Germinal center (tissue), 1 donor: ENCODE results near the gene PSME2.

Experiments used
- DNase-seq: peaks from one replicate; pipeline ENCODE4 v3.0.0; 2012; ENCODE audit warnings: mixed read lengths, low spot score

PSME2 gene

DNA sequence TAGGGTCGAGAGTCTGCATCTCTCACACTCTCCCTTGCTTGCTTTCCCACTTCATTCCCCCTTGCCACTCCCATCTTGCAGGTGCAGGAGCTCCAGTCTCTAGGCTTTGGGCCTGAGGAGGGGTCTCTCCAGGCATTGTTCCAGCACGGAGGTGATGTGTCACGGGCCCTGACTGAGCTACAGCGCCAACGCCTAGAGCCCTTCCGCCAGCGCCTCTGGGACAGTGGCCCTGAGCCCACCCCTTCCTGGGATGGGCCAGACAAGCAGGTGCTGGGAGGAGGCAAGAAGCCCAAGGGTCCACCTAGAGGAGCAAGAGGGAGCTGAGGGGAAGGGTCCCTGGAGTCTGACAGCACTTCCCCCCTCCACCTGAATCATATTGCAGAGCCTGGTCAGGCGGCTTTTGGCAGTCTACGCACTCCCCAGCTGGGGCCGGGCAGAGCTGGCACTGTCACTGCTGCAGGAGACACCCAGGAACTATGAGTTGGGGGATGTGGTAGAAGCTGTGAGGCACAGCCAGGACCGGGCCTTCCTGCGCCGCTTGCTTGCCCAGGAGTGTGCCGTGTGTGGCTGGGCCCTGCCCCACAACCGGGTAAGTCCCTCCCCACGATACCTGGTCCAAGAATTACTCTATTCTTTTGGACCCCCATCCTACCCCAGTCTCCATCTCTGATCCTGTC is 5.1 kb upstream of the PSME2 start:
- DNase-seq, result no peak

DNA sequence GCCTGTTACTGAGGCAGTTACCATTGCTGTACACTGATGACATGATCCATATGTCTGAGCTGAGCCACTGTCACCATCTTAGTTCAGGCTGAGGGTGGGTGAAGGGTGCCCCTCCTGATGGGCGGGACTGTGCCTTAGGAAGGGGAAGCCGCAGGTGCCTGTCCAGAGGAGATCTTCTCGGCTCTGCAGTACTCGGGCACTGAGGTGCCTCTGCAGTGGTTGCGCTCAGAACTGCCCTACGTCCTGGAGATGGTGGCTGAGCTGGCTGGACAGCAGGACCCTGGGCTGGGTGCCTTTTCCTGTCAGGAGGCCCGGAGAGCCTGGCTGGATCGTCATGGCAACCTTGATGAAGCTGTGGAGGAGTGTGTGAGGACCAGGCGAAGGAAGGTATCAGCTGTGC is 4.6 kb upstream of the PSME2 start:
- DNase-seq, result no peak

DNA sequence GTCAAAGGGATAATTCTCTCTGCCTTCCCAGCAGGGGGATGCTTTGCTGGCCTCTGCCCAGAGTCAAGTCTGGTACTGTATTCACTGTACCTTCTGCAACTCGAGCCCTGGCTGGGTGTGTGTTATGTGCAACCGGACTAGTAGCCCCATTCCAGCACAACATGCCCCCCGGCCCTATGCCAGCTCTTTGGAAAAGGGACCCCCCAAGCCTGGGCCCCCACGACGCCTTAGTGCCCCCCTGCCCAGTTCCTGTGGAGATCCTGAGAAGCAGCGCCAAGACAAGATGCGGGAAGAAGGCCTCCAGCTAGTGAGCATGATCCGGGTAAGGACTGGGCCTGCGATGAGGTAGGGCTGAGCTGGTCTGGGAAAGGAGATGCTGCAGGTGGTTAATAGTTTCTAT is 4.2 kb upstream of the PSME2 start:
- no peak for DNase-seq

DNA sequence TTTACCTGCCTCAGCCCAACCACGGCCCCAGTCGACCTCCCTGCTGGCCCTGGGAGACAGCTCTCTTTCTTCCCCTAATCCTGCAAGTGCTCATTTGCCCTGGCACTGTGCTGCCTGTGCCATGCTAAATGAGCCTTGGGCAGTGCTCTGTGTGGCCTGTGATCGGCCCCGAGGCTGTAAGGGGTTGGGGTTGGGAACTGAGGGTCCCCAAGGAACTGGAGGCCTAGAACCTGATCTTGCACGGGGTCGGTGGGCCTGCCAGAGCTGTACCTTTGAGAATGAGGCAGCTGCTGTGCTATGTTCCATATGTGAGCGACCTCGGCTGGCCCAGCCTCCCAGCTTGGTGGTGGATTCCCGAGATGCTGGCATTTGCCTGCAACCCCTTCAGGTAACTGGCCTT is 3.7 kb upstream of the PSME2 start:
- DNase-seq, result no peak

DNA sequence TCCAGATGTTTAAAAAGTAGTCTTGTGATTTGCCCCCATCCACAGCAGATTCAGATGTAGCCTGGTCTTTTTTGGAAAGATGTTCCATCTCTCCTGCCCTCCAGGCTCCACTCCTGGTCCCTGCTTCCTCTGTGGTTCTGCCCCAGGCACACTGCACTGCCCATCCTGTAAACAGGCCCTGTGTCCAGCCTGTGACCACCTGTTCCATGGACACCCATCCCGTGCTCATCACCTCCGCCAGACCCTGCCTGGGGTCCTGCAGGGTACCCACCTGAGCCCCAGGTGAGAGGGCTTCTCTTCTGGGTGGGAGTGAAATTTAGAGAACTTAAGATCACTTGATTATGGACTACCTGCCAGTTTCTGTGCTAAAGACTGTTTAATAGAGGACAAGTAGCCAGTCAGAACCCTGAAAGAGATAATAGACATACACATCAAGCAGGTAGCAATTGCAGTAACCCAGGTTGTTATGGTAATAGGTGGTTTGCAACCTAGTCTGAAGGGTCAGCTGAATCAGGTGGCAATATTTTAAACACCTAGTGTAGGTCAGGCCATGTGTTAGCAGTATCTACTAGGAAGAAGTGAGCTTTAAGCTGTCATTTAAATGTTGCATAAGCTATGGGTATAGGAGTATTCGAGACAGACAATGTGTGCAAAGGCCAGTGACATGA is 3.0 kb upstream of the PSME2 start:
- DNase-seq, result no peak

DNA sequence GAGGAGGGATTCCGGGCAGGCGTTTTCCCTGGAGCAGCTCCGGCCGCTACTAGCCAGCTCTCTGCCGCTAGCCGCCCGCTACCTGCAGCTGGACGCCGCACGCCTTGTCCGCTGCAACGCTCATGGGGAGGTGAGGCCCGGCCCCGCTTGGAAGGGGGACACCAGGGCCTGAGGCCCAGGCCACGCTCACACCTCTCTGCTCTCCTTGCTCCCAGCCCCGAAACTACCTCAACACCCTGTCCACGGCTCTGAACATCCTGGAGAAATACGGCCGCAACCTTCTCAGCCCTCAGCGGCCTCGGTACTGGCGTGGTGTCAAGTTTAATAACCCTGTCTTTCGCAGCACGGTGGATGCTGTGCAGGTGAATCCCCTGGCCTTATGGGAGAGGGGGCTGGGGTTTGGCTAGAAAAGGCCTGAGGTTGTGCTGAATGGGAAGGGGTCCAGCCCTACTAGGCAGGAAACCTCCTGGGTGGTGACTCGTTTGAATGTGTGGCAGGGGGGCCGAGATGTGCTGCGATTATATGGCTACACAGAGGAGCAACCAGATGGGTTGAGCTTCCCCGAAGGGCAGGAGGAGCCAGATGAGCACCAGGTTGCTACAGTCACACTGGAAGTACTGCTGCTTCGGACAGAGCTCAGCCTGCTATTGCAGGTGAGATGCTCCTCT is 1.5 kb upstream of the PSME2 start:
- DNase-seq, result no peak

DNA sequence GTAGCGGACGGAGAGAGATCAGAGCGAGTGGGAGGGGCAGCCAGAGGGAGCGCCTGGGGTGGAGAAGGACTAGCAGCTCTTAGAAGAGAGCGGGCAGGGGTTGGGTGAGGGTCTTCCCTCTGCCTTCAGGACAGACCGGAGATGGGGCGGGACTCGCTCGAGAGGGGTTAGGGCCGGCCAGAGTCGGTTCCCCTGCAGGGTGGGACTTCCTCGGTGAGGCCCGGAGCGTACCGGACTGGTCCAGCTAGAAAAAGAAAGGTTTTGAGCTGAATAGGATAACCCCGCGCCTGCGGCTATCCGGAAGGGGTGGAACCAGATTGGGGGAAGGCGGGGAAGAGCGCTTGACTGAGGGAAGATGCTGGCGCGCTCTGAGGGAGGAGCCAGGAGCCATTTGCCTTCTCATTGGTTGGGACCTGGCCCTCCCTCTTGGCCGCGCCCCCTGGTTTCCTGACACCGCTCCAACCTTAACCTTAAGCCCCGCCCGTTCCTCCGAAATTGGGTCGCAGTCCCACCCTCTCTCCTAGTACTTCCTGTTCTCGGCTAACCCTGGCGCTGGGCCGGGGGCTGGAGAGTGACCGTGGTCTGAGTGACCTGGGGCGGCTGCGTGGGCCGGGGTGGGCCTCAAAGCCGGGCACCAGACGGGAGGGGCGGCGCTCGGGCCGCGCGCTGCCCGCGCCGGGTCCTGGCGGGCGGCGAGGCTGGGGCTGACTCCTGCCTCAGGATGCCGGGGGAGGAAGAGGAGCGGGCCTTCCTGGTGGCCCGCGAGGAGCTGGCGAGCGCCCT is 759 bp upstream of the PSME2 start, which contains the start of gene RNF31:
TSS of gene RNF31 (plus strand) at position 521 of the 783 bp plus-strand sequence. CDS start at position 722, 201 bp downstream.
- DNase-seq, result peak; percentile 97

DNA sequence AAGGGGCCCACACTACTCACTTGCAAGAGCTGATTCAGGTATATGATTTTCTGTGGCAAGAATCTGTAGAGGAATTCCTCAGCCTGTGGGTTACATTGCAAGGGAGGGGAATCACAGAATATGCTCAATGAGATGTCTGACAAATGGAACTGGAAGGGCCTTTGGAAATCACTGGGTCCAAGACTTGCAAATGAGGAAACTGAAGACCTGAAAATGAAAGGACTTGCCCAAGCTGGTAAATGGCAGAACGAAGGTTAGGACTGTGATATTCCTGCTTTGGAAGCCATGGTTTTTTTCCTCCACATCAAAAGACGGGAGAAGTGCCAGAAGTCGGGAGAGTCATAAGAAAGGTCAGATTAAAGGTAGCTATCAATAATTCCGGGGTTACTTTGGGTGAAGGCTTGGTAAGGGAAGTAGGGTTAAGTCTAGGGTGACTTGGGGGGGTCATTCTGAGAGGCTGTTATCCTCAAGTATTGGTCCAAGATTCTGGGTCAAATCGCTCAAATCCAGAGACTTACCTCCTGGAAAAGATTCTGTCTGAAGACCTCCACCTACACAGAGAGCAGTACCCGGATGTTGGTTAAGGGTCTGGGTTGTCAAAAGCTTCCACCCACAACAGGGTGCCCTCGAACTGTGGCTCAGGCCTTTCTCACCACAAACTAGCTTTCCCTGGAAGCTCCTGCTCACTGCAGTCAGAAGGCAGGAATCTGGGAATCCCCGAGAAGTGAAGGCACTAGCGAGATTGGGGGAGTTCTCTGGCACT is 539 bp downstream of the PSME2 start:
- no peak for DNase-seq

DNA sequence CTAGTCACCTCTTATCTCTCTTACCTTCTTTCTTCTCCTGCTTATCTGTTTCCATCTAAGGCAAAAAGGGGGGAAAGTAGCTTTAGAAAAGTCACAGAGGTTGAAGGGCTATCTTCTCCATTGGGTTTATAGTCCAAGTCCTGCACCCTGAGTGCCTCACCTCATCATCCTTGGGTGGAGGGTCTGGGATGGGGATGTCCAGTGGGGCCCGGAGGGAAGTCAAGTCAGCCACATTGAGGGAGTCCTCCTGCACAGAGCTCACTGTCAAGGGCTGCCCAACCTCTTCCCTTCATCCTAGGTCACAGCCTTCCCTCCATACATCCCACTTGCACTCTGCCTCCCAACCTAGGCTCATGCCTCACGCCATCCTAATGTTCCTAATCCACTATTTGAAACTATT is 1.2 kb downstream of the PSME2 start:
- no peak for DNase-seq

DNA sequence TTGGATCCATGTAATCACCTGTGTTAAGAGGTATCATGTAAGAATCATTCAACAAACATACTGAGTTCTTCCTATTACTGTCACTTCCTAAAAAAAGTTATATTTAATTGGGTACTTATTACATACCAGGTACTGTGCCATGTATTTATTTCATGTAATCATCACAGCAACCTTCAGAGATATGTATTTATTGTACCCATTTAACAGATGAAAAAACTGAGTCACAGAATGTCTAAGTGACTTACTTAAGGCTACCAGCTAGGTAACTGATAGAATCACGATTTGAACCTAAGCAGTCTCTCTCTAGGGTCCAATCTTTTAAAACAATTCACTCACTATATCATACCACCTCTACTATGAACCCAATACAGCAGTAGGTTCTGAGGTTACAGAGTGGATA is 2.0 kb downstream of the PSME2 start:
- no peak for DNase-seq

DNA sequence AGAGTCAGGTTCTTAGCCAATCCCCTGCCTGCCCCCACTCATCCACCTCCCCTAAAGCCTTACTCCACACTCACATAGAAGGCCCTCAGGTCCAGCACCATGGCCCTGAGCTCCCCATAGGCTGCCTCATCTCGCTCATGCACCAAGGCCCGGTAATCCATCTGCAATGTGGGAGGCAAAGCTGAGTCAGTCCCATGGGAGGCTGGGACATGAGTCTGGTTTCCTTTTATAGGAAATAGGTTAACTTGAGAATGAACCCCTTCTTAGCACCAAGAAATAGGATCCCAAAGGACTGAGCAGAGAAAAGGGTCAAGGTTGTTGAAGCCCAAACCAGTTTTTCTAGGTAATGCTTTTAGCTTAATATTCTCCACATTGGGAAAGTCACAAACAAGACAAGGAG is 2.9 kb downstream of the PSME2 start:
- no peak for DNase-seq

DNA sequence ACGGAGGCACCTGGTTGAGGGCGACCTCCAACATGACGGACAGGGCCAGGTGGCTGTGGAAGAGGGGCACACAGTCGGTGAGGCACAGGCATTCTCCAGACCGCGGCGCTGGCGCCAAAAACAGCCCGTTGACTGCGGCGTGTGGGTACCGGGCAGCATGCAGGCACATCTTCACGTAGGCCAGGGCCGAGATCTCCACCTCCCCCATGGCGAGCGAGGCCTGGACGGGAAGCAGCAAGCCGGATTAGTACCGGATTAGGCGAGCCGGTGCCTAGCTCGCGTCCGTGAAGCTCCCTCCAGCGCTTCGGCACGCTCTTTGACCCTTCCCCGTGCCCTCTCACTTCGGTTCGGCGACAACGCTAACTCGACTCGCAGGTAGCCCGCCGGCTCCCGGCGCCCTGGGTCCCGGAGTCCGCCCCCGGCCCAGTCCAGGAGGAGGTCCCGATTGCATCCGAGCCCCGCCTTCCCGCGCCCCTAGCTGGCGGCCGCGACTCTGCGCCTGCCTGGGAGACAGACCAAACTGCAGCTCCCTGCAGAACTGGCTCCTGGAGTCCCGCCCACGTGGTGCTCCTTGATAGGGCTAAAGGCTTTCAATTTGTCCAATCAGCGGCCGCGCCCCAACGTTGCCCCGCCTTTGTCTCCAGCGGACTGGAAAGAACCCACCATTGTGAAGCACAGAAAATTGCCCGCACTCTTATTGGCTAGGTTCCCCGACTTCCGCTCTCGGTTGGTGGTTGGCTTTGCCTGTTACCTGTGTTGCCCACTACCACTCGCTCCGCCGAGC is 5.1 kb downstream of the PSME2 start, which contains the start of gene EMC9:
TSS of gene EMC9 (minus strand) at position 495 of the 784 bp plus-strand sequence. CDS start at position 208, 287 bp downstream.
- DNase-seq, result peak; percentile 98

DNA sequence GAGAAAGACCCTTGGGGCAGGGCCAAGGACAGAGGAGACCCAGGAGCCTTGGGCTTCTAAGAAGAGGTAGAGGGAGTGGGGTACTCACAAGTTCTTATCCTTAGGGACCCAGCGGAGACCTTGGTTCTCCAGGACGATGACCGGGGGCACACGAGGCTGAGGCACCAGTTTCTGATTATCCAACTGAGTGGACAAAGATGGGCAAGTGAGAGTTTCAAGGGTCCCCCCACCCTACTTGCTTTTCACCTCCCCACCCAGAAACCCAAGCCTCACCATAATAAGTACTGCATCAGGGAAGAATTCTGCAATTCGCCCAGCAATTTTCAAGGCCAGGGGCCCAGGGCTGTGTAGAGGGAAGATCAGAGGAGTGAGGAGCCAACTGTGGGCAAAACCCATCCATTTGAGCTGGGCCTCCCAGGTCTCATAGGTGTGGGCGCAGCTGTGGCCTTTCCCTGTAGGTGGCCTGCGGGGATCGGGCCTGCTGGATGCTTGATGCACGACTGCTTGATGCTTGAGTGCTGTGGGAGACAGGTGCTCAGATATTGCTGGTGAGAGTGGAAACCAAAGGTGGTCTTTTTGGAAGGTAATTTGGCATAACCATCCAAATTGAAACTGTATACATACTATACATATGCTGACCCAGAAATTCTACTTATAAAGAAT is 7.0 kb downstream of the PSME2 start:
- no peak for DNase-seq

DNA sequence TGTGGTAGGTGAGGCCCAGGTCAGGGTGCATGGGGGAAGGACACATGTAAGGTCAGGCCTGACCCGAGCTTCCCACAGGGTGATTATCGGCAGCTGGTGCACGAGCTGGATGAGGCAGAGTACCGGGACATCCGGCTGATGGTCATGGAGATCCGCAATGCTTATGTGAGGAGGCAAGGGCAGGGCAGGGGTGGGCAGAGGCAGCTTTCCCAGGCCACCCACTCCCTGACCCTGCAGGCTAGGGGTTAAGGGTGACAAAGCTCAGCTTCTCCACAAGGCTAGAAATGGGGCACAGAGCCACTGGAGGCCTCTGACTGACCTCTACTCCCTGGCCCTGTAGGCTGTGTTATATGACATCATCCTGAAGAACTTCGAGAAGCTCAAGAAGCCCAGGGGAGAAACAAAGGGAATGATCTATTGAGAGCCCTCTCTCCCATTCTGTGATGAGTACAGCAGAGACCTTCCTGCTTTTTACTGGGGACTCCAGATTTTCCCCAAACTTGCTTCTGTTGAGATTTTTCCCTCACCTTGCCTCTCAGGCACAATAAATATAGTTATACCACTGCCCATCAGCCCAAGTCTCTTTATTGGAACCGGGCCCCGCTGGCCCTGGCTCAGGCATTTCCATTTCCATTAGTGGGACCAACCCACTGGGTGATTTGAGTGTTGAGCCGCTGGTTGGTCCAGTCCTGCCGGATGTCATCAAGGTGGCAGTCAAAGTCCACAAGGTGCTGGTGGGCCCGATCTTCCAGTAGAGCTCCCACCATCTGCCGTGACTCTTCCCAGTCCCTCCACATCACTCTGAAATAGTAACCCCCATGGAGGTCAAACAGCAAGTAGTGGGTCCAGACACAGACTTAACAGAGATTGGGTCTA is 7.8 kb downstream of the PSME2 start:
- DNase-seq, result no peak

DNA sequence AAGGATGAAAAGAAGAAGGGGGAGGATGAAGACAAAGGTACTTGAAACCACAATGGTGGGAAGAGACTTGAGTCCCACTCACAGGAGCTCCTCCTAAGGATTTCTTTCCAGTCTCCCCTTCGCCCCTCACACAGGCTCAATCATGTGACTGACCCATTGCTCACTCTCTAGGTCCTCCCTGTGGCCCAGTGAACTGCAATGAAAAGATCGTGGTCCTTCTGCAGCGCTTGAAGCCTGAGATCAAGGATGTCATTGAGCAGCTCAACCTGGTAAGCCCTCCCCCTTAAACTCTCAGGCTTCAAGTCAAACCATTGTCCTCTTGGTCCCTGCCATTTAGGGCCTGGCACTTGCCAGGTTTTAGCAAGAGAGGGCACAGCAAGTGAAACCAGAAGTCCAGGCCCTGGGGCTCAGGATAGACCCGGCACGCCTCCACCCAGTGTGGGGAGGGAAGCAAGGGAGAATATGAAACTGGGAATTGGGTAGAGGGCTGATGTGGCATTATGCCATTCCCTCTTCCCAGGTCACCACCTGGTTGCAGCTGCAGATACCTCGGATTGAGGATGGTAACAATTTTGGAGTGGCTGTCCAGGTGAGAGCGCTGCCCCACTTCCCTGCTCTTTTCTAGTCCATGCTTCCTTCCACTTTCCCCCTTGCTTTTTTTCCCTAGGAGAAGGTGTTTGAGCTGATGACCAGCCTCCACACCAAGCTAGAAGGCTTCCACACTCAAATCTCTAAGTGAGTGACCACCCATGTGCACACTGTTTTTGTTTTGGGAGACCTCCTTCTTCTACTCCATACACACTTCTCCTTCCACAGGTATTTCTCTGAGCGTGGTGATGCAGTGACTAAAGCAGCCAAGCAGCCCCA is 8.6 kb downstream of the PSME2 start:
- no peak for DNase-seq

DNA sequence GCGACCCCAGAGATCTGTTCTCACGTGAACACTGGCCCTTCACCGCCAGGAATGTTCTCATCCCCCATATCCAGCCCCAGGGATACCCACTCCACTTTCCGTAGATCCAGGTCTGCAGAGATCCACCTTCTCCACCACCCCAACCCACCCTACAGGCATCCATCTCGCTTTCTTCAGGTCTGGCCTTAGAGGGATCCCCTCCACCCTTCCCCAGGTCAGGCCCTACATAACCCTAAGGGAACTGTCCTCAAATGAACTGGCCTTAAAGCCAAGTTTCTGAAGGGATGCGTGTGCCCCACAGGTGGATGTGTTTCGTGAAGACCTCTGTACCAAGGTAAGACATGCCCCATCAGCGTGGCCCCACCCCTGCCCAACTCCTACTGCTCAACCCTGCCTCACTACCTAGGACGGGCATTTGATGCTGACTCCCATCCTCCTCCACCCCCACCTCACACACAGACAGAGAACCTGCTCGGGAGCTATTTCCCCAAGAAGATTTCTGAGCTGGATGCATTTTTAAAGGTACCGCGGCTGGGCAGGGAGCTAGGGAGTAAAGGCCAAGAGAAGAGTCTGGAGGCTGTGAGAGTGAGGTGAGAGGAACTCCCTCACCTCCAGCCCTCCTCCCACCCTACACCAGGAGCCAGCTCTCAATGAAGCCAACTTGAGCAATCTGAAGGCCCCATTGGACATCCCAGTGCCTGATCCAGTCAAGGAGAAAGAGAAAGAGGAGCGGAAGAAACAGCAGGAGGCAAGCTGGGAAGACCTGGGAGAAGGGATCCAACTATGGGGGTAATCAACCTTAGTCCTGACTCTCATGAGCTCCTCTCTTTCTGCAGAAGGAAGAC is 9.5 kb downstream of the PSME2 start:
- no peak for DNase-seq
